Caco-2 (cell line): Measurements from ENCODE around the gene PHF20. TPM values are rescaled to one million over a fixed set of nuclear protein-coding genes. Genes with fewer than 3 reads are reported as not detected.
"Not testable (repeated sequence)": the region's sequence is repeated elsewhere in the genome, so short reads cannot be mapped to it uniquely, and the experiment has no call there.

ENCODE experiments used
- BruUV-seq: library from RNA; stranded (reverse); fragments of 400-500 nt; replicated peaks from 2 replicates; lab custom pipeline; 2021; lab: Mats Ljungman, UMichigan
- CTCF ChIA-PET: fragments of 300-600 bp; sonication (Branson Sonifier 250); formaldehyde crosslinking; loops from one replicate; lab custom pipeline; 2022; ENCODE audit warnings: antibody characterized with exemption; lab: Charles Lee
- POLR2A ChIA-PET: fragments of 300-600 bp; sonication (Branson Sonifier 250); formaldehyde crosslinking; loops from one replicate; lab custom pipeline; 2022; ENCODE audit warnings: antibody characterized with exemption; lab: Charles Lee
- DNase-seq, 2 experiments: peaks; one replicate each; pipeline versions ENCODE4 v3.0.0 to v3.0.0-alpha.2; 2020 to 2022
- H3K27me3 ChIP-seq: replicated peaks from 2 replicates; pipeline ENCODE4 v1.6.0; 2011; ENCODE audit warnings: low read length; ENCODE audit not compliant: control insufficient read depth, insufficient read depth
- H3K36me3 ChIP-seq: 2 replicates; pipeline ENCODE4 v1.5.1; 2011; ENCODE audit warnings: low read length; ENCODE audit not compliant: control insufficient read depth, insufficient read depth
- H3K4me1 ChIP-seq: fragments of 250-450 bp; sonication (Bioruptor Pico); 2 replicates; pipeline ENCODE4 v1.5.1; 2020; ENCODE audit warnings: mild to moderate bottlenecking
- H3K4me3 ChIP-seq: 2 replicates; pipeline ENCODE4 v1.5.1; 2011; ENCODE audit warnings: low read depth, mild to moderate bottlenecking, control low read depth, low read length
- H3K9me3 ChIP-seq: fragments of 250-450 bp; sonication (Bioruptor Pico); 2 replicates; pipeline ENCODE4 v1.5.1; 2020; ENCODE audit warnings: mild to moderate bottlenecking, moderate library complexity
- H3K27ac Mint-ChIP-seq: one replicate; pipeline ENCODE4 v1.8.0; 2022; ENCODE audit warnings: mixed read lengths; ENCODE audit not compliant: unreplicated experiment
- H3K27me3 Mint-ChIP-seq: one replicate; pipeline ENCODE4 v1.8.0; 2022; ENCODE audit warnings: mixed read lengths; ENCODE audit not compliant: insufficient read depth, unreplicated experiment
- H3K36me3 Mint-ChIP-seq: one replicate; pipeline ENCODE4 v1.8.0; 2022; ENCODE audit warnings: mild to moderate bottlenecking, mixed read lengths; ENCODE audit not compliant: insufficient read depth, unreplicated experiment
- H3K4me1 Mint-ChIP-seq: one replicate; pipeline ENCODE4 v1.8.0; 2022; ENCODE audit warnings: low read depth, mixed read lengths; ENCODE audit not compliant: unreplicated experiment
- H3K4me3 Mint-ChIP-seq: one replicate; pipeline ENCODE4 v1.8.0; 2022; ENCODE audit warnings: mild to moderate bottlenecking, moderate library complexity, mixed read lengths; ENCODE audit not compliant: unreplicated experiment
- H3K9me3 Mint-ChIP-seq: one replicate; pipeline ENCODE4 v1.8.0; 2022; ENCODE audit warnings: mixed read lengths; ENCODE audit not compliant: unreplicated experiment
- intact Hi-C: fragments of 100-400 bp; cut with micrococcal nuclease; formaldehyde crosslinking; loops from one replicate; pipeline ENCODE4 v1.10.0; 2022; ENCODE audit not compliant: unreplicated experiment
- total RNA-seq: library from RNA; stranded (reverse); gene quantifications from 2 replicates; pipeline ENCODE4 v1.2.3, GENCODE V29; 2022
- TF ChIP-seq, protein P1 (sequence below), 2 experiments: fragments of 200-600 bp in 1 of 2; IDR thresholded peaks; 1 replicate in 1 of 2; 2 replicates in 1 of 2; pipeline versions ENCODE4 v1.5.1 to v1.8.0; 2011 to 2022; ENCODE audit warnings: antibody characterized with exemption in 1 of 2, control low read depth in 1 of 2, inconsistent platforms in 1 of 2, low read depth in 1 of 2, low read length in 1 of 2, mild to moderate bottlenecking in 1 of 2, moderate library complexity in 1 of 2; ENCODE audit not compliant: insufficient read depth in 1 of 2, severe bottlenecking in 1 of 2, unreplicated experiment in 1 of 2

The PHF20 gene
- total RNA-seq, 1 experiment from 2014 or later: 109 TPM

DNA sequence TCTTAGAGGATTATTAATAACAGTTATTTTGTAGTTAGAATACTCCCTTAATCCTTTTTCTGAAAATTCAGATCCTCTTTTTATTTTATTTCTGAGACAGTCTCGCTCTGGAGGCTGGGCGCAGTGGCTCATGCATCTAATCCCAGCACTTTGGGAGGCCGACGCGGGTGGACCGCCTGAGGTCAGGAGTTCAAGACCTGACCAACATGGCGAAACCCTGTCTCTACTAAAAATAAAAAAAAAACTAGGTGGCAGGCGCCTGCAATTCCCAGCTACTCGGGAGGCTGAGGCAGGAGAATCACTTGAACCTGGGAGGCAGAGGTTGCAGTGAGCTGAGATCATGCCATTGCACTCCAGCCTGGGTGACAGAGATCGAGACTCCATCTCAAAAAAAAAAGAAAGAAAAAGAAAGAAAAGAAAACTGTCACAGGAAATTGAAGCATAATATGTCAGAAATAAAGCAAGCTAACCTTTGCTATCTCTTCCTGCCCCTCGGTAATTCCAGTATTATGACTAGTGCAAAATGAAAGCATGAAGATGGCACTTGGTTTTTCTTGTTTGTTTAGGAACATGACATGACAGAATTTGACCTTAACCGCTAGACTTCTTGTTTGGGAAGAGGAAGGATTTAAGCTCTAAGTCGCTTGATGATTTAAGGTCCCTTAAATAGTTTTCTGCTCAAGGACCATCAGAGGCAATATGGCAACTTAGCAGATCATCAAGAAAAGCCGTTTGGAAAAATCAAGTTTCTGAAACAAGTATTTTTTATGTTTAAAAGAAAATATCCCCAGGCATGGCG, 27.9 kb upstream of the PHF20 start:
- intact Hi-C loops: loop anchor here (2.0 to 5.0 kb wide), 3 partner anchors 79 to 343 kb away; partner anchors contain the start of genes CPNE1, RBM12 and SCAND1
- no TSS peak for BruUV-seq
- TF ChIP-seq, protein P1, sequence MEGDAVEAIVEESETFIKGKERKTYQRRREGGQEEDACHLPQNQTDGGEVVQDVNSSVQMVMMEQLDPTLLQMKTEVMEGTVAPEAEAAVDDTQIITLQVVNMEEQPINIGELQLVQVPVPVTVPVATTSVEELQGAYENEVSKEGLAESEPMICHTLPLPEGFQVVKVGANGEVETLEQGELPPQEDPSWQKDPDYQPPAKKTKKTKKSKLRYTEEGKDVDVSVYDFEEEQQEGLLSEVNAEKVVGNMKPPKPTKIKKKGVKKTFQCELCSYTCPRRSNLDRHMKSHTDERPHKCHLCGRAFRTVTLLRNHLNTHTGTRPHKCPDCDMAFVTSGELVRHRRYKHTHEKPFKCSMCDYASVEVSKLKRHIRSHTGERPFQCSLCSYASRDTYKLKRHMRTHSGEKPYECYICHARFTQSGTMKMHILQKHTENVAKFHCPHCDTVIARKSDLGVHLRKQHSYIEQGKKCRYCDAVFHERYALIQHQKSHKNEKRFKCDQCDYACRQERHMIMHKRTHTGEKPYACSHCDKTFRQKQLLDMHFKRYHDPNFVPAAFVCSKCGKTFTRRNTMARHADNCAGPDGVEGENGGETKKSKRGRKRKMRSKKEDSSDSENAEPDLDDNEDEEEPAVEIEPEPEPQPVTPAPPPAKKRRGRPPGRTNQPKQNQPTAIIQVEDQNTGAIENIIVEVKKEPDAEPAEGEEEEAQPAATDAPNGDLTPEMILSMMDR (IDR thresholded peaks at IDR 0.05; ENCODE audit: insufficient read depth in 1 of 2, low read depth in 1 of 2, low read length in 1 of 2, severe bottlenecking in 1 of 2, unreplicated experiment in 1 of 2): no peak
- no peaks in the 10 kb centered on the region for H3K27me3 Mint-ChIP-seq
- ChIA-PET POLR2A (interaction anchor here (1.1 to 3.0 kb wide), 9 partner anchors 9 to 308 kb away, joined by 4 to 161 read pairs (median 27); partner anchors contain the start of genes CPNE1, PHF20, RBM12 and SCAND1), CTCF (interaction anchor here (0.7 to 3.1 kb wide), 6 partner anchors 22 to 210 kb away, joined by 3 to 33 read pairs (median 12); partner anchors contain the start of genes PHF20 and SCAND1)
- peaks cover 26% of the 10 kb centered on the region for H3K4me1 Mint-ChIP-seq
- no peak overlapping the region for H3K4me3 ChIP-seq
- peak overlapping the region; percentile 96 for H3K27ac Mint-ChIP-seq
- peaks cover 26% of the 10 kb centered on the region for H3K4me1 ChIP-seq
- H3K4me3 Mint-ChIP-seq: peak overlapping the region; percentile 80
- no peak for DNase-seq
- no peaks in the 10 kb centered on the region for H3K27me3 ChIP-seq
- H3K36me3 Mint-ChIP-seq: peaks cover 44% of the 10 kb centered on the region
- H3K9me3 Mint-ChIP-seq: no peaks in the 10 kb centered on the region
- H3K36me3 ChIP-seq: peaks cover 5% of the 10 kb centered on the region; the same call in 1 of the 2 replicates
- no peaks in the 10 kb centered on the region for H3K9me3 ChIP-seq

DNA sequence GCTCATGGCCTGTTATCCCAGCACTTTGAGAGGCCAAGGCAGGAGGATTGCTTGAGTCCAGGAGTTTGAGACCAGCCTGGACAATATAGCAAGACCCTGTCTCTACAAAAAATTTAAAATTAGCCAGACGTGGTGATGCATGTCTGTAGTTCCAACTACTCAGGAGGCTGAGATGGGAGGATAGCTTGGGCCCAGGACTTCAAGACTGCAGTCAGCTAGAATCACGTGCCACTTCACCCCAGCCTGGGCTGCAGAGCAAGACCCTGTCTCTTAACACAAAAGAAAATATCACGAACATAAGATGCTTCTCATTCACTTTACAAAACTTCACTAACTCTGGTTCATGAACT, 27.3 kb upstream of the PHF20 start:
- not testable (repeated sequence) for H3K4me3 Mint-ChIP-seq, H3K4me3 ChIP-seq, H3K27me3 ChIP-seq, DNase-seq, H3K9me3 ChIP-seq, H3K9me3 Mint-ChIP-seq, H3K36me3 ChIP-seq, BruUV-seq, H3K27me3 Mint-ChIP-seq, H3K27ac Mint-ChIP-seq
- CTCF ChIA-PET: interaction anchor here (0.7 to 3.1 kb wide), 3 partner anchors 21 to 140 kb away, joined by 3 to 23 read pairs (median 5); no protein-coding TSS in a partner anchor
- Mint-ChIP-seq H3K4me1 (peaks cover 22% of the 10 kb centered on the region), H3K36me3 (peaks cover 38% of the 10 kb centered on the region)
- intact Hi-C loops: loop anchor here (5.0 kb wide), 2 partner anchors 208 to 343 kb away; partner anchors contain the start of gene SCAND1
- peaks cover 22% of the 10 kb centered on the region for H3K4me1 ChIP-seq
- POLR2A ChIA-PET: interaction anchor here (3.0 kb wide), 1 partner anchor 24 kb away, joined by 25 read pairs; no protein-coding TSS in a partner anchor

DNA sequence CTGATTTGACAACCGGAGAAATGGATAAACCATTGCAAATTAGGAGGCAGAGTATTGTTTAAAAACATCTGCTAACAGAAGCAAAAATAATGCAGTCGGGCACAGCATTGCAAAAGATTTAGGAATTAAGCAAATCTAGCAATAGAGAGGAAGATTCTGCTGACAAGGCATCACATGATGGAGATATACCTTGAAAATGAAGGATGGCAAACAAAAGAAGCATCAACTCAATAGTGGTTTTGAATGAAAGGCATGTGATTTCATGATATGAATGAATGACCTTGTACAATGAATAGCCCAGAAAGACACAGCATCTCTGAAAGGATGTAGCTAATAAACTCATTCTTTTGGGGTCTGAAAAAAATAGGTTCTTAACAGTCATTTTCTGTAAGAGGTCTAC, 21.2 kb upstream of the PHF20 start:
- DNase-seq: no peak
- Mint-ChIP-seq H3K4me3 (no peak overlapping the region), H3K36me3 (no peaks in the 10 kb centered on the region), H3K4me1 (no peaks in the 10 kb centered on the region), H3K9me3 (no peaks in the 10 kb centered on the region), H3K27ac (no peak overlapping the region), H3K27me3 (peaks cover 5% of the 10 kb centered on the region)
- intact Hi-C loops: no loop called here
- Histone ChIP-seq H3K36me3 (no peaks in the 10 kb centered on the region), H3K27me3 (no peaks in the 10 kb centered on the region), H3K4me3 (no peak overlapping the region), H3K4me1 (no peaks in the 10 kb centered on the region), H3K9me3 (no peaks in the 10 kb centered on the region)
- TF ChIP-seq, protein P1 (IDR thresholded peaks at IDR 0.05; ENCODE audit: insufficient read depth in 1 of 2, low read depth in 1 of 2, low read length in 1 of 2, severe bottlenecking in 1 of 2, unreplicated experiment in 1 of 2): no peak
- CTCF ChIA-PET: interaction anchor here (0.6 to 1.1 kb wide), 2 partner anchors 9 to 204 kb away, joined by 3 read pairs; partner anchors contain the start of genes RBM39 and SCAND1
- BruUV-seq: no TSS peak
- POLR2A ChIA-PET: no interaction called here
